Activated naive CD8-positive, alpha-beta T cell treated with anti-CD3 and anti-CD28 coated beads, Interleukin-2, amount 10 ng/mL, durations not matched to agents 7 days and 5 days (primary cell): ENCODE measurements around the gene DDX17. TPM values are rescaled to one million over a fixed set of nuclear protein-coding genes. Genes with fewer than 3 reads are reported as not detected.

Experiments
- ATAC-seq: fragments of 150-1000 bp; cut with Tn5 transposase; one replicate; pipeline ENCODE4 v1.10.0; 2021; ENCODE audit warnings: low read depth, moderate library complexity
- POLR2A ChIA-PET: fragments of 350-600 bp; sonication (Branson Sonifier 250); formaldehyde crosslinking; loops from one replicate; lab custom pipeline; 2021; ENCODE audit warnings: antibody characterized with exemption; lab: Charles Lee
- DNase-seq: peaks from one replicate; pipeline ENCODE4 v3.0.0; 2021
- H3K27ac Mint-ChIP-seq: one replicate; pipeline ENCODE4 v1.8.0; 2022; ENCODE audit warnings: mild to moderate bottlenecking, mixed read lengths
- H3K27me3 Mint-ChIP-seq: one replicate; pipeline ENCODE4 v1.8.0; 2022; ENCODE audit warnings: mild to moderate bottlenecking, moderate library complexity, mixed read lengths
- H3K36me3 Mint-ChIP-seq: one replicate; pipeline ENCODE4 v1.8.0; 2021; ENCODE audit warnings: mild to moderate bottlenecking, mixed read lengths
- H3K4me1 Mint-ChIP-seq: one replicate; pipeline ENCODE4 v1.8.0; 2021; ENCODE audit warnings: mixed read lengths
- H3K4me3 Mint-ChIP-seq: one replicate; pipeline ENCODE4 v1.8.0; 2022; ENCODE audit warnings: mild to moderate bottlenecking, moderate library complexity, mixed read lengths
- H3K9me3 Mint-ChIP-seq: one replicate; pipeline ENCODE4 v1.8.0; 2021; ENCODE audit warnings: mixed read lengths
- total RNA-seq, 2 experiments: library from RNA; stranded (reverse); gene quantifications; one replicate each; pipeline ENCODE4 v1.2.3, GENCODE V29; 2021

The DDX17 gene
- total RNA-seq, 2 experiments from 2014 or later: 667 to 710 TPM

DNA sequence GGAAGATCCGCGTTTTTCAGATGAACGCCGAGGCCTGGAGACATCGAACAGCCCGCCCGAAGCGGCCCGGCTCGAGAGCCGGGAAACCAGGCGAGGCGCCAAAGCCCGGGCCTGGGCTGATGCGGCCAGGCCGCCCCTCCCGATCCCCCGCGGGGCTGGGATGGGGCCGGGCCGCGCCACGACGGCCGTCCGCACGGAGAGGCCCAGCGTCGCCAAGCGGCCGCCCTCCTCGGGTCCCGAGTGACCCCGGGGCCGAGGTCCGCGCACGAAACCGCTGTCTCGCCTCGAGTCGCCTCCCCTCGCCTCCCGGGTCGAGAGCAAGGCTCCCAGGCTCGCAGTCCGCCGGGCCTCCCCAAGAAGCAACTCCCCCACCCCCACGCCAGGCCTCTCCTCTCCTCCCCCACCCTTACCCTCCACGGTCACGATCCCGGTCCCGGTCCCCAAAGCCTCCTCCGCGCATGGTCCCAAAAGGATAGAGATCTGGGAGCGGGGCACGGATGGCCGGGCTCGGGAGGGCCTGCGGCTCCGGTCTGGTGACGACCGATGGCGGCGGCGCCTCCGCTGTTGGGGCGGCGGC is 482 bp downstream of the DDX17 start:
- POLR2A ChIA-PET: no interaction called here
- DNase-seq: no peak
- Mint-ChIP-seq H3K9me3 (no peaks in the 10 kb centered on the region), H3K36me3 (peaks cover 46% of the 10 kb centered on the region), H3K27ac (peak overlapping the region; percentile 100), H3K27me3 (no peaks in the 10 kb centered on the region), H3K4me3 (peak overlapping the region; percentile 98), H3K4me1 (peaks cover 40% of the 10 kb centered on the region)
- ATAC-seq: peak; percentile 30

DNA sequence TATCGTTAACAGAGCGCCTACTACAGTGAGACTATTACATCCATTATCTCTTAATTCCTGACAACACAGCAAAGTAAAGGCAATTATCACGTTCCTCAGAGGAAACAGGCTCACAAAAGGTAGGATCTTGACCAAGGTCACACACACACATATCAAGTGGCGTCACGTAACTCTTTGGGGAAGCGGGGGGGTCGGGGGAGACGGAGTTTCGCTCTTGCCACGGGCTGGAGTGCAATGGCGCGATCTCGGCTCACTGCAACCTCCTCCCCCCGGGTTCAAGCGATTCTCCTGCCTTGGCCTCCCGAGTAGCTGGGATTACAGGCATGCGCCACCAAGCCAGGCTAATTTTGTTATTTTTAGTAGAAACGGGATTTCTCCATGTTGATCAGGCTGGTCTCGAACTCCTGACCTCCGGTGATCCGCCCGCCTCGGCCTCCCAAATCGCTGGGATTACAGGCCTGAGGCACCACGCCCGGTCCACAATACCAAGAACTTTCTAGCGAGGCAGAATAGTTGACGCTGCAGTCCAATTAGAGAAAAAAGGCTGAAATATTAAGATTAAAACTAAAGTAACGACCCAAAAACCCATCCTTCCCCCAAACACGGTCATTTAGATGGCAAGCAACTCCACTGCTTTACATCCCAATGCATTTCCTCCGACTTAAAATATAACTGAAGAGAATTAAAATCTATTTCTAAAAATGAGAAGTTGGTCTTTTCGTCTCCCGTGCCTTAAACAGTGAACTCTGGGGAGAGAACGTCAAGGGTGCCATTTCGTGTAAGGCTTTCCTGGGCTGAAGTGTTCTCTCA is 1.2 kb downstream of the DDX17 start:
- POLR2A ChIA-PET: interaction anchor here (0.9 kb wide), 1 partner anchor 26 kb away, joined by 3 read pairs; no protein-coding TSS in a partner anchor
- Mint-ChIP-seq H3K4me3 (peak overlapping the region; percentile 98), H3K4me1 (peaks cover 42% of the 10 kb centered on the region), H3K36me3 (peaks cover 49% of the 10 kb centered on the region), H3K27ac (peak overlapping the region; percentile 99), H3K27me3 (no peaks in the 10 kb centered on the region), H3K9me3 (no peaks in the 10 kb centered on the region)
- peak; percentile 65 for DNase-seq
- no peak for ATAC-seq

DNA sequence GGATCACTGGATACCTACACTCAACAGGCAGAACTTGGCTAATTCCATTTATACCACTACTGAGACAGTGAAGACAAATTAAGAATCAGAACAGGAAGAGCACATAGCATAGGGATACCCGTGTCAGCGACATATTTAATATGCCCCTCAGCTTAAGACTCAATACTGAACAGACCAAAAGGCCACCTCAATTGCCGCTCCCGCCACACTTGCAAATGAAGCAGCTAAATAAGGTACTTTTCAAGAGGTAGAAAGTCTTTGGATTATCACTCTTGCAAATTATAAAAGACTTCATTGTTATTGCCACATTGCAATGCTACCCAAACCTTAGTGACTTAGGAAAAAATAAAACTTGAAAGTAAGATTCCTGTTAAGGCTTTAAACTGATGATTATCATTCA is 3.1 kb downstream of the DDX17 start:
- DNase-seq (no peak), ATAC-seq (no peak)
- Mint-ChIP-seq H3K4me1 (peaks cover 50% of the 10 kb centered on the region), H3K27ac (peak overlapping the region; percentile 69), H3K27me3 (no peaks in the 10 kb centered on the region), H3K4me3 (peak overlapping the region; percentile 98), H3K36me3 (peaks cover 58% of the 10 kb centered on the region), H3K9me3 (no peaks in the 10 kb centered on the region)
- POLR2A ChIA-PET: interaction anchor here (0.7 to 1.1 kb wide), 2 partner anchors 21 to 68 kb away, joined by 3 to 4 read pairs; no protein-coding TSS in a partner anchor

DNA sequence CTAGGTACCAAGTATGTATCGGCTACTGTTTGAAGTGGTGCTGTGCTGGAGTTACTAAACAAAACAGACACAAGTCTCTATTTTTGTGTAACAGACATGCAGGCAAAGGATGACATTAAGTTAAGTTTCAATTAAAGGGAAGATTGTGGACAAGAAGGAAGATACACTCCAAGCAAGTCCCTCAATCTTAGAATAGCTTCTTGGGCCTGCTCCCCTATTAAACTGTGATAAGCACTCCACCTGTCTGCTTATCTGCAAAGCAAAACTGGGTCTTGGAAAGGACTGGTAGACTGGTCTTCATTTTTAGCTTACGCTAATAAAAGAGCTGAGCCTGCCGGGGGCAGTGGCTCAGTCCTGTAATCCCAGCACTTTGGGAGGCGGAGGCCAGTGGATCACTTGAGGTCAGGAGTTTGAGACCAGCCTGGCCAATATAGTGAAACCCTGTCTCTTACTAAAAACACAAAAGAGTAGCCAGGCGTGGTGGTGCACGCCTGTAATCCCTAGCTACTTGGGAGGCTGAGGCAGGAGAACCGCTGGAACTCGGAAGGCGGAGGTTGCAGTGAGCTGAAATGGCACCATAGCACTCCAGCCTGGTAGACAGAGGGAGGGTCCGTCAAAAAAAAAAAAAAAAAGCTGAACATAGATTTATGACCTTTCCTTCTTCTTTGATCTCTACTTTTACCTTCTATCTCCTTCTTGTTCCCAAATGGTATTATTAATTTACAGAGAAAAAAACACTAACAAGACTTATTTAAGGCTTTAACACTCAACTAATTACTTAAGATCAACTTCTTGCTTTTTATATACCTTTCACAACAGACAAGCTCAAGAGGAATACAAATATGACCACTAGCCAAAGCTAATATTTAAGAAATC is 4.1 kb downstream of the DDX17 start:
- peaks cover 51% of the 10 kb centered on the region for H3K4me1 Mint-ChIP-seq
- peak overlapping the region; percentile 98 for H3K4me3 Mint-ChIP-seq
- DNase-seq (no peak), ATAC-seq (no peak)
- H3K27ac Mint-ChIP-seq: peak overlapping the region; percentile 34
- no peaks in the 10 kb centered on the region for H3K9me3 Mint-ChIP-seq
- no peaks in the 10 kb centered on the region for H3K27me3 Mint-ChIP-seq
- POLR2A ChIA-PET: interaction anchor here (0.7 to 1.1 kb wide), 3 partner anchors 16 to 69 kb away, joined by 3 to 5 read pairs (median 4); no protein-coding TSS in a partner anchor
- H3K36me3 Mint-ChIP-seq: peaks cover 61% of the 10 kb centered on the region

DNA sequence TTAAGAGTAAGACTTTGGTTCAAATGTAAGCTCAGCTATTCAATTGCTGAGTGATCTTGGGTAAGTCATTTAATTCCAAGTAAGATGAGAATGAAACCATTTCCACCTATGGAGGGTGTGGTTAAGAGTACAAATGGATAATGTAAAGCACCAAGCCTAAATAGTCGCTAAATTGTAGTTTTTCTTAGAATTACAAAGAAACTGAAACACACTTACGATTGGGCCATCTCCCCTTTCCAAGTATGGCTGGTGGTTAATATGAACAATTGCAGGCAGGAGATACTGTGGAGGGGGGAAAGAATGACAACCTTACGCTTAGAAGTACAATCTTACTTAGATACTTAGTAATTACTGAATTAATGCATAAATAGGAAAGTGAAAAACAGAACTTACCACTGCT is 8.2 kb downstream of the DDX17 start:
- H3K4me3 Mint-ChIP-seq: no peak overlapping the region
- no peak for ATAC-seq
- no peaks in the 10 kb centered on the region for H3K27me3 Mint-ChIP-seq
- POLR2A ChIA-PET: interaction anchor here (1.5 kb wide), 1 partner anchor 8 kb away, joined by 6 read pairs; no protein-coding TSS in a partner anchor
- H3K4me1 Mint-ChIP-seq: peaks cover 53% of the 10 kb centered on the region
- H3K9me3 Mint-ChIP-seq: no peaks in the 10 kb centered on the region
- H3K36me3 Mint-ChIP-seq: peaks cover 60% of the 10 kb centered on the region
- no peak for DNase-seq
- H3K27ac Mint-ChIP-seq: no peak overlapping the region

DNA sequence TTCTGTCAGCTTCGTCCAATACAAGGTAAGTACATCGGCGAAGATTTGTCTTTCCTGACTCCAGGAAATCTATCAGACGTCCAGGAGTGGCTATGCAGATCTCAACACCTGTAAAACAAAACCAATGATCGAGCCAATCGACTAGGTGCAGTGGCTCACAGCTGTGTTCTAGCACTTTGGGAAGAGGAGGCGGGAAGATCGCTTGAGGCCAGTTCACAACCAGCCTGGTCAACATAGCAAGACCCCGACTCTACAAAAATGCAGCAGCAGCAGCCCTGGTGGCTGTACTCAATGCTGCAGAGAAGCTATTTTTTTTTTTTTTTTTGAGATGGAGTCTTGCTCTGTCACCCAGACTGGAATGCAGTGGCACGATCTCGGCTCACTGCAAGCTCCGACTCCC is 11.2 kb downstream of the DDX17 start:
- Mint-ChIP-seq H3K4me3 (no peak overlapping the region), H3K27me3 (no peaks in the 10 kb centered on the region), H3K9me3 (no peaks in the 10 kb centered on the region), H3K4me1 (peaks cover 51% of the 10 kb centered on the region), H3K27ac (no peak overlapping the region), H3K36me3 (peaks cover 56% of the 10 kb centered on the region)
- POLR2A ChIA-PET: interaction anchor here (0.7 to 1.5 kb wide), 3 partner anchors 9 to 536 kb away, joined by 3 to 4 read pairs (median 3); no protein-coding TSS in a partner anchor
- DNase-seq: no peak
- ATAC-seq: no peak

DNA sequence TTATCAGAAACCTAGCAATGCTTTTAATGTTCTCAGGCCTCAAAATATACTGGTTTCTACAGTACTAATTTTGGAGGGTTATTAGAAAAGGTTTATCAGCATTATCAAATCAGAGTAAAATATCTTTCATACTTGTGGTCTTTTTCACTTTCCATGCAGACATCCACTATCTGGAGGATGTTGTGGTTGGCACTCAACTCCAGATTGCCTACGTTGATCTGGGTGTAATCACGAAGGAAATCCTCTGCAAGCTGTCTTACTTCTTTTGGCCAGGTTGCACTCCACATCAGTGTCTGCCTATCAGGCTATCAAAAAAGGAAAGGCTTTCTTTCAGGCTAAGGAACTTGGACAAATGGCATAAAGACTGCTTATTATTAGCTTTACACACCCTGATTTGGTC is 11.6 kb downstream of the DDX17 start:
- Mint-ChIP-seq H3K9me3 (no peaks in the 10 kb centered on the region), H3K36me3 (peaks cover 58% of the 10 kb centered on the region), H3K27me3 (no peaks in the 10 kb centered on the region), H3K27ac (no peak overlapping the region), H3K4me3 (no peak overlapping the region), H3K4me1 (peaks cover 54% of the 10 kb centered on the region)
- no peak for ATAC-seq
- POLR2A ChIA-PET: interaction anchor here (0.7 to 1.5 kb wide), 3 partner anchors 9 to 535 kb away, joined by 3 to 4 read pairs (median 3); no protein-coding TSS in a partner anchor
- no peak for DNase-seq

DNA sequence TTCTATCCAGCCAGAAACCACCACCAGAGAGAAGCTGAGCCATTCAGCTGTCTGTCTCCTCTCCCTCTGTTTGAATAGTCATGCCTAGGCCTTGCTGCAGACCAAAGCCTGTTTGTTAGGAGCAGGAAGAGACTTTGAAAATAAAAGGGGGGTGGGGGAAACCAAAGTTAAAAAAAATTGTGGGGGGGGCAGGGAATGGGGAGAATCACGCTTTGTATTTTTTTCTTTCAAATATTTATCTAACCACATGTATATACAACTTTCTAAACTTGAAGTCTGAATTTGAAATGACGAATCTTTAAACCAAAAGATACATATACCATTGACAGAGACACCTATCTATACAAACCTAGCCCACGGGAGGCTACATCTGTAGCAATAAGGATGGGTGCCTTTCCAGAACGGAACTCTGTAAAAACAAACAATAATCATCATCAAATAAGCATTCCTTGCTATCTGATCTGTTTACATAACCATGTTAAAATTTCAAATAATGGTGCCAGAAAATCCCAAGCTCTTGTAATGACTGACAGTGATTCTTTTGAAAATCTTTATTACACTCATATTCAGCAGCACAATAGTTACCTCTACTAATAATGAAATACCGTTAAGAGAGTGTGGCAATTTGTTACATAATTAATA is 14.3 kb downstream of the DDX17 start:
- DNase-seq: no peak
- POLR2A ChIA-PET: interaction anchor here (0.6 to 0.9 kb wide), 3 partner anchors 8 to 79 kb away, joined by 3 to 4 read pairs (median 3); partner anchors contain the start of gene DMC1
- H3K9me3 Mint-ChIP-seq: no peaks in the 10 kb centered on the region
- H3K4me1 Mint-ChIP-seq: peaks cover 49% of the 10 kb centered on the region
- no peak overlapping the region for H3K4me3 Mint-ChIP-seq
- H3K27ac Mint-ChIP-seq: no peak overlapping the region
- no peak for ATAC-seq
- no peaks in the 10 kb centered on the region for H3K27me3 Mint-ChIP-seq
- peaks cover 51% of the 10 kb centered on the region for H3K36me3 Mint-ChIP-seq

DNA sequence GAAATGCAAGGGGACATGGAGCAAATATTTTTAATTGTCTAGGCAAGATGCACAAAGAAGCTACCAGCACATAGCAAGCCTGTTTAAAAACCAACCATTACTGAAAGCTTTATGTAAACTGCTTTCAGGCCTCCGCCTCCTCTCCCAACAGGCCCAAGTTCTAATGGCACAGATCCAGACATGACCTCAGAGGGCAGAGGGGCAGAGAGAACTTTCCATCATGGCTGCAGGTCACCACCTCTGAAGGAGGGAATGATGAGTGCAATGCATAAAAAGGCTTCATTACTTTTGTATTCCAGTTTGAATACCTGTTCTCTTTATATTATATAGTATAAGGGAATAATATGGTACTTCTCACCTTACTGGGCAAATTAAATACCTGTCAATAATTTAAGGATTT is 15.2 kb downstream of the DDX17 start:
- peaks cover 52% of the 10 kb centered on the region for H3K4me1 Mint-ChIP-seq
- H3K27ac Mint-ChIP-seq: peak overlapping the region; percentile 77
- POLR2A ChIA-PET: interaction anchor here (0.6 to 1.8 kb wide), 5 partner anchors 8 to 41 kb away, joined by 3 to 6 read pairs (median 3); no protein-coding TSS in a partner anchor
- H3K36me3 Mint-ChIP-seq: peaks cover 55% of the 10 kb centered on the region
- ATAC-seq (no peak), DNase-seq (no peak)
- H3K27me3 Mint-ChIP-seq: no peaks in the 10 kb centered on the region
- H3K9me3 Mint-ChIP-seq: no peaks in the 10 kb centered on the region
- H3K4me3 Mint-ChIP-seq: no peak overlapping the region

DNA sequence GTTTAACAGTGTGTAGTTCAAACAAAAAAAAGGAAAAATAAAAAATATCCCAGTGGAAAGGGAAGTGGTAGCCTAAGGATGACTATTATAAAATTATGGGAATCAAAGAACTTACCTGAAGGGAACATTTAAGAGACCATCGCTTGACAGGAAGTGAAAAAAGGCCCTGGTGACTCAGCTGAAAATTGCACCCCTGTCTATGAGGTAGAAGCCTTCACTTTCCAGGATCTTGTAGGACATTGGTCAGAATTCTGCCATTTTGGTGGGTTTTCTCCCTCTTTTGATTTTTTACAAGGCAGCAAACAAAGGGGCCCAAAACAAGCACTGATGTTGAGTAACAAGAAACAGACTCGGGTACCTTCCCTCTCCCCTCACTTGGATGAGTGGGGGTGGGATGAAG is 15.6 kb downstream of the DDX17 start:
- H3K27me3 Mint-ChIP-seq: no peaks in the 10 kb centered on the region
- ATAC-seq (no peak), DNase-seq (no peak)
- no peak overlapping the region for H3K4me3 Mint-ChIP-seq
- H3K9me3 Mint-ChIP-seq: no peaks in the 10 kb centered on the region
- H3K36me3 Mint-ChIP-seq: peaks cover 57% of the 10 kb centered on the region
- peak overlapping the region; percentile 77 for H3K27ac Mint-ChIP-seq
- POLR2A ChIA-PET: interaction anchor here (1.0 to 1.8 kb wide), 6 partner anchors 8 to 81 kb away, joined by 3 to 6 read pairs (median 4); no protein-coding TSS in a partner anchor
- H3K4me1 Mint-ChIP-seq: peaks cover 53% of the 10 kb centered on the region

DNA sequence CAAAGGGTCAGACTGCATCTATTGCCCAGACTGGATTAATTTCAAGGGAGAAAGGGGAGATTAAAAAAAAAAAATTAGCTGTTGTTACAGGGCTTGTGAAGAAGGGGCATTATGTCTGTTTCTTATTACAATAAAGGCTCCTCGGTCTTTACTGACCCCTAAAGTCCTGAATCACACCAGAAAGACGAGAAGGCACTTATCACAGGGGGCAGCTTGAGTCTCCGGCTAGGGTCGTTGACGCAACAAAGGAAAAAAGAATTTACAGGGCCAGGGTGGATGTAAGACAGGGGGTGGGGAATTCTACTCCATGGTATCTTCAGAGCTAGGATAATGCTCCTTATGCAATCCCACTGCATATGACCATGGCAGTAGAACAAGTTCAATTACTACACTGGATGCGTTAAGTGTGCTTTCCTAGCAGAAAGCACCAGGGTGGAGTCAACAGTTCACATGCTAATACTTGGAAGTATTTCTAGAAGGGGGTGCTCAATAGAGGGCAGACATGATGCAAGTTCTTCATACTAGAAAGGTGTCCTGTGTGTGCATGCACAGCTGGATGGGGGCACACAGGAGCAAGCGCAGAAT is 16.5 kb downstream of the DDX17 start:
- Mint-ChIP-seq H3K27me3 (no peaks in the 10 kb centered on the region), H3K4me1 (peaks cover 50% of the 10 kb centered on the region), H3K36me3 (peaks cover 57% of the 10 kb centered on the region), H3K4me3 (no peak overlapping the region), H3K9me3 (no peaks in the 10 kb centered on the region), H3K27ac (peak overlapping the region; percentile 15)
- POLR2A ChIA-PET: interaction anchor here (1.1 to 1.8 kb wide), 4 partner anchors 8 to 81 kb away, joined by 3 to 6 read pairs (median 4); no protein-coding TSS in a partner anchor
- no peak for ATAC-seq
- DNase-seq: no peak

DNA sequence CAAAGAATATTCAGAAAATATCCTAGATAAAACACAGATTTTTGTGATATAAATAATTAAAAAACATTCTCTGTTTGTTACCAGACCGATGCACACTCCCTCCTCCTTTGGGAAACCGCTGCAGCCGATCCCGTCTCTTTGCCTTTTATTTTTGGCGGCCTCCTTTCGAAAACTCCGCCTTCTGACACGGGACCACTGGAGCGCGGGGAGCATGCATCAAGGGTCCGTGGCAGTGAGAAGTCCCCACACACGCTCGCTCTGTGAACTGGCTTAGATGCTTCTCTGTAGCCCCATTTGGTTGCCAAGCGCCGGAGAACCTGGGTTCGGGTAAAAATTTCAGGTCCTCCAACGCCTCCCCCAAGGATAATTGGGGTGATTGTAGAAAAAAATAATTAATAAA is 17.0 kb downstream of the DDX17 start:
- no peak for ATAC-seq
- H3K4me3 Mint-ChIP-seq: no peak overlapping the region
- no peaks in the 10 kb centered on the region for H3K27me3 Mint-ChIP-seq
- peaks cover 57% of the 10 kb centered on the region for H3K36me3 Mint-ChIP-seq
- no peaks in the 10 kb centered on the region for H3K9me3 Mint-ChIP-seq
- no peak for DNase-seq
- POLR2A ChIA-PET: interaction anchor here (1.6 kb wide), 1 partner anchor 82 kb away, joined by 4 read pairs; no protein-coding TSS in a partner anchor
- peaks cover 48% of the 10 kb centered on the region for H3K4me1 Mint-ChIP-seq
- no peak overlapping the region for H3K27ac Mint-ChIP-seq
